ENCODE data around the gene KRT15.

DNA sequence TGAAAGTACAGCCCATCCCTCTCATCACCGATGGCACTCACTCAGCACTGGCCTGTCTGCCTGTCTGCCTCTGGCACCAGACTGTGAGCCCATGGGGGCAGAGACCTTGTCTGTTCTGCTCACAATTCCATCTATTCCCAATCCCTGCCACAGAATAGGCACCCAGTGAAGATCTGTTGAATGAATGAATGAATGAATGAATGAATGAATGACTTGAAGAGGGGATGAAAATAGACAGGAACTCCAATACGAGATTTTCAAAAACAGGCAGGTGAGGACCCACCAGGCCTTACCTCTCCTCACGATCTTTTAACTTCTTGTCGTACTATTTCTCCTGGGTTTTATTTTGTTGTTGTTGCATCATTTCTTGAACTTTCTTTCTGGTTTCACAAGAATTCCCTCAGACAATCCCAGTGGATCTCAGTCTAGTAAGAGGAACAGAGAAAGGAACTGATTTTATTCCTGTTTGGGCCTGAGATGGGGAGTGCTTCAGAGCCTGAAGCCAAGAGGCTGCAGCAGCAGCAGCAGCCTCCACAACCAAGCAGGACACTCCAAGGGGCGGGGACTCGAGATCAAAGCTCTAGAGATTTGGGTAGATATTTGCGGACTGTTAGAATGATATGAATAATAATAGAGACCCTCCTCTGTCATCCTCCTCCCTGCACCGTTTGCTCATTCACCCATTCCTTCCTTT lies 35.4 kb upstream of the KRT15 start:
- no peak for TF ChIP-seq POLR2AphosphoS5 (IDR thresholded peaks at IDR 0.05; ENCODE audit: low read depth, low read length)
- TF ChIP-seq, protein P1, sequence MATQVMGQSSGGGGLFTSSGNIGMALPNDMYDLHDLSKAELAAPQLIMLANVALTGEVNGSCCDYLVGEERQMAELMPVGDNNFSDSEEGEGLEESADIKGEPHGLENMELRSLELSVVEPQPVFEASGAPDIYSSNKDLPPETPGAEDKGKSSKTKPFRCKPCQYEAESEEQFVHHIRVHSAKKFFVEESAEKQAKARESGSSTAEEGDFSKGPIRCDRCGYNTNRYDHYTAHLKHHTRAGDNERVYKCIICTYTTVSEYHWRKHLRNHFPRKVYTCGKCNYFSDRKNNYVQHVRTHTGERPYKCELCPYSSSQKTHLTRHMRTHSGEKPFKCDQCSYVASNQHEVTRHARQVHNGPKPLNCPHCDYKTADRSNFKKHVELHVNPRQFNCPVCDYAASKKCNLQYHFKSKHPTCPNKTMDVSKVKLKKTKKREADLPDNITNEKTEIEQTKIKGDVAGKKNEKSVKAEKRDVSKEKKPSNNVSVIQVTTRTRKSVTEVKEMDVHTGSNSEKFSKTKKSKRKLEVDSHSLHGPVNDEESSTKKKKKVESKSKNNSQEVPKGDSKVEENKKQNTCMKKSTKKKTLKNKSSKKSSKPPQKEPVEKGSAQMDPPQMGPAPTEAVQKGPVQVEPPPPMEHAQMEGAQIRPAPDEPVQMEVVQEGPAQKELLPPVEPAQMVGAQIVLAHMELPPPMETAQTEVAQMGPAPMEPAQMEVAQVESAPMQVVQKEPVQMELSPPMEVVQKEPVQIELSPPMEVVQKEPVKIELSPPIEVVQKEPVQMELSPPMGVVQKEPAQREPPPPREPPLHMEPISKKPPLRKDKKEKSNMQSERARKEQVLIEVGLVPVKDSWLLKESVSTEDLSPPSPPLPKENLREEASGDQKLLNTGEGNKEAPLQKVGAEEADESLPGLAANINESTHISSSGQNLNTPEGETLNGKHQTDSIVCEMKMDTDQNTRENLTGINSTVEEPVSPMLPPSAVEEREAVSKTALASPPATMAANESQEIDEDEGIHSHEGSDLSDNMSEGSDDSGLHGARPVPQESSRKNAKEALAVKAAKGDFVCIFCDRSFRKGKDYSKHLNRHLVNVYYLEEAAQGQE (IDR thresholded peaks at IDR 0.05; ENCODE audit: insufficient read depth in 1 of 2, low read depth in 2 of 2, low read length in 2 of 2) = no peak
- no peak for TF ChIP-seq FOXP2 (optimal IDR thresholded peaks at IDR 0.05; ENCODE audit: borderline replicate concordance, extremely low read depth, extremely low read length, insufficient read depth)

Data from PFSK-1 (cell line).